ENCODE results near the gene VEPH1. TPM values are rescaled to one million over a fixed set of nuclear protein-coding genes. Genes with fewer than 3 reads are reported as not detected.

Gene VEPH1
- total RNA-seq, 5 donors from 2014 or later (not counting 1 experiment from before 2014, with no cell fraction given) = 0.33 to 0.67 (median 0.35) TPM; not detected in 2

GRCh38 chr3:157255797-157256196, 247.4 kb downstream of the VEPH1 start:
- Histone ChIP-seq H3K36me3 (ENCODE audit: control insufficient read depth in 2 of 2, extremely low read depth in 1 of 2, insufficient read depth in 1 of 2, low read length in 1 of 2) (no peaks in the 10 kb centered on the region), H3K27ac (ENCODE audit: low read length) (no peak overlapping the region), H3K4me3 (ENCODE audit: control insufficient read depth in 1 of 2, extremely low read depth in 1 of 2, low read length in 1 of 2) (no peak overlapping the region), H3K4me1 (ENCODE audit: control insufficient read depth in 1 of 2, extremely low read depth in 1 of 2, insufficient read depth in 2 of 2, low read length in 2 of 2) (no peaks in the 10 kb centered on the region), H3K9me3 (no peaks in the 10 kb centered on the region), H3K27me3 (replicated peaks in 1 of 2; ENCODE audit: control insufficient read depth in 2 of 2, extremely low read depth in 1 of 2, insufficient read depth in 2 of 2, low read length in 1 of 2) (no peaks in the 10 kb centered on the region)
- no peaks in the 10 kb centered on the region for H3K9me3 Mint-ChIP-seq
- no peak for ATAC-seq (replicated peaks in 1 of 4)
- DNase-seq = no peak
- peaks cover 17% of the 10 kb centered on the region for H3K36me3 Mint-ChIP-seq
- ChIA-PET CTCF (no interaction called here), POLR2A (no interaction called here)
- no peak overlapping the region for H3K27ac Mint-ChIP-seq
- no peaks in the 10 kb centered on the region for H3K4me1 Mint-ChIP-seq
- H3K4me3 Mint-ChIP-seq = no peak overlapping the region
- no peaks in the 10 kb centered on the region for H3K27me3 Mint-ChIP-seq
- WGBS (ENCODE audit: insufficient coverage) = 20% methylated on average over 1 of the region's 1 CpG

GRCh38 chr3:157251685-157252084, 251.5 kb downstream of the VEPH1 start:
- H3K36me3 ChIP-seq (ENCODE audit: control insufficient read depth in 2 of 2, extremely low read depth in 1 of 2, insufficient read depth in 1 of 2, low read length in 1 of 2) = no peaks in the 10 kb centered on the region
- no peaks in the 10 kb centered on the region for H3K27me3 ChIP-seq (replicated peaks in 1 of 2; ENCODE audit: control insufficient read depth in 2 of 2, extremely low read depth in 1 of 2, insufficient read depth in 2 of 2, low read length in 1 of 2)
- no peaks in the 10 kb centered on the region for H3K27me3 Mint-ChIP-seq
- H3K36me3 Mint-ChIP-seq = peaks cover 15% of the 10 kb centered on the region
- H3K27ac Mint-ChIP-seq = no peak overlapping the region
- no peak for ATAC-seq (replicated peaks in 1 of 4)
- WGBS (ENCODE audit: insufficient coverage) = 86% methylated on average over 1 of the region's 3 CpGs
- no peaks in the 10 kb centered on the region for H3K9me3 Mint-ChIP-seq
- no peak overlapping the region for H3K4me3 Mint-ChIP-seq
- POLR2A ChIA-PET = no interaction called here
- CTCF ChIA-PET = no interaction called here
- DNase-seq = no peak
- no peaks in the 10 kb centered on the region for H3K4me1 ChIP-seq (ENCODE audit: control insufficient read depth in 1 of 2, extremely low read depth in 1 of 2, insufficient read depth in 2 of 2, low read length in 2 of 2)
- peaks cover 4 to 9% (median 7%) of the 10 kb centered on the region in 3 donors for H3K4me1 Mint-ChIP-seq
- no peak overlapping the region for H3K27ac ChIP-seq (ENCODE audit: low read length)
- H3K9me3 ChIP-seq = no peaks in the 10 kb centered on the region
- no peak overlapping the region for H3K4me3 ChIP-seq (ENCODE audit: control insufficient read depth in 1 of 2, extremely low read depth in 1 of 2, low read length in 1 of 2)

DNA sequence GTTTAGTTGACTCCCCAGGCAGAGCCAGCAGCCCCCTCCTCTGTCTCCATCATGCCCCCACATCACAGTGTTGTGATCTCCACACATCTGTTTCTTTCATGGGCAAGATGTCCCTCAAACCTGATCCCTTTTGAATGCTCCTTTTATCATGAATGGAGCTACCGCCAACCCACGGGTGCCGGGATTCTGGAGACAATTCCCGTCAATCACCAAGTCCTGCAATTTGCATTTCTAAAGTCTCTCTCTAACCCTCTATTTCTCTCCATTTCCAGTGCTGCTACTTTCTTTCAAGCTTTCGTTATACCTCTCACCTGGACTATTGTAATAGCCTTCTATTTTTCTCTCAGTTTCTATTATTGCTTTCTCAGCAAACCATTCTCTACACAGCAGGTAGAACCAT, 253.6 kb downstream of the VEPH1 start:
- no peak for ATAC-seq (replicated peaks in 1 of 4)
- Histone ChIP-seq H3K4me1 (ENCODE audit: control insufficient read depth in 1 of 2, extremely low read depth in 1 of 2, insufficient read depth in 2 of 2, low read length in 2 of 2) (no peaks in the 10 kb centered on the region), H3K4me3 (ENCODE audit: control insufficient read depth in 1 of 2, extremely low read depth in 1 of 2, low read length in 1 of 2) (no peak overlapping the region), H3K9me3 (no peaks in the 10 kb centered on the region), H3K36me3 (ENCODE audit: control insufficient read depth in 2 of 2, extremely low read depth in 1 of 2, insufficient read depth in 1 of 2, low read length in 1 of 2) (no peaks in the 10 kb centered on the region), H3K27ac (ENCODE audit: low read length) (no peak overlapping the region), H3K27me3 (replicated peaks in 1 of 2; ENCODE audit: control insufficient read depth in 2 of 2, extremely low read depth in 1 of 2, insufficient read depth in 2 of 2, low read length in 1 of 2) (no peaks in the 10 kb centered on the region)
- Mint-ChIP-seq H3K9me3 (no peaks in the 10 kb centered on the region), H3K27me3 (no peaks in the 10 kb centered on the region), H3K36me3 (peaks cover 8% of the 10 kb centered on the region), H3K4me1 (peaks cover 4 to 12% (median 7%) of the 10 kb centered on the region in 3 donors), H3K4me3 (no peak overlapping the region), H3K27ac (no peak overlapping the region)
- CTCF ChIA-PET = no interaction called here
- POLR2A ChIA-PET = interaction anchor here in 1 of 2 donors (0.7 kb wide), 1 partner anchor 10 kb away, joined by 3 read pairs; no protein-coding TSS in a partner anchor
- WGBS (ENCODE audit: insufficient coverage) = 93% methylated on average over 5 of the region's 5 CpGs
- no peak for DNase-seq

DNA sequence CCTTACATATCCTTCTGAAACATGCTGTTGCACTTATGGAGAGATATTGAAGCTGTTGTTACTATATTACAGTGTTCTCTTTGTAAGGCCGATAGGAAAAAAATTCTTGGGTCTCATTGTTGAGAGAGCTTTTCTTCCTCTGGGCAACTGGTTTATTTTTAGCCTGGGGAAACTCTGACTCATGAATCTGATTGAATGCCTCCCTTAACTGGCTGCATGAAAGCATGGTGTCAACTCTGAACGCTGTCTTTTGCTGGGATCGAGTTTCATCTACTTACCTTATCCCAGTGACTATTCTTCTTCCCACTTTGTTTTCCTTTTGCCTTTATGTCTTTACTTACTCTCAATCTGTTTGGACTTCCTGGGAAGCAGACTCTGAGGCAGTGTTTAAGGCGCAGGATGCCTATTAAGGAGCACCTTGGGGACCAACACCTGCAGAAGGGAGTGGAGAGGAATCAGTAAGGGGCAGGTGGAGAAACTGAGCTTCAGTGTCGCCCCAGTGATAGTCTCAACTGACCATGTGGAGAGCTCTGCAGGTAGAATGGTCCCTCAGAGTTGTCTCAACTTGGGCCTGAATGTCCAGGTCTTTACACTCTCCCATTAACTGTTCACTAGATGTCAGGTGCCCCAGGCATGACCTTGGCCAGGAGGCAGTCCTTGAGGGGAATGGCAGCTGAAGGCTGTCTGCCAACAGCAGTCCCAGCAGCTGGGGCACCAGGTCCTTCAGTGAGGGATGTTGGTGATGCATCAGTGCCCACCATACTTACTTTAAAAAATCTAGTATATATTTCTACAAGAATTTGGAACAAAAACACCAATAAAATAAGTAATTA, 254.4 kb downstream of the VEPH1 start:
- no peaks in the 10 kb centered on the region for H3K36me3 ChIP-seq (ENCODE audit: control insufficient read depth in 2 of 2, extremely low read depth in 1 of 2, insufficient read depth in 1 of 2, low read length in 1 of 2)
- no peak overlapping the region for H3K27ac ChIP-seq (ENCODE audit: low read length)
- H3K4me3 ChIP-seq (ENCODE audit: control insufficient read depth in 1 of 2, extremely low read depth in 1 of 2, low read length in 1 of 2) = no peak overlapping the region
- H3K4me3 Mint-ChIP-seq = no peak overlapping the region
- no peaks in the 10 kb centered on the region for H3K9me3 Mint-ChIP-seq
- peaks cover 5% of the 10 kb centered on the region for H3K36me3 Mint-ChIP-seq
- no peaks in the 10 kb centered on the region for H3K9me3 ChIP-seq
- peaks cover 4 to 12% (median 7%) of the 10 kb centered on the region in 3 donors for H3K4me1 Mint-ChIP-seq
- no peaks in the 10 kb centered on the region for H3K4me1 ChIP-seq (ENCODE audit: control insufficient read depth in 1 of 2, extremely low read depth in 1 of 2, insufficient read depth in 2 of 2, low read length in 2 of 2)
- POLR2A ChIA-PET = interaction anchor here in 1 of 2 donors (0.5 kb wide), 1 partner anchor 1056 kb away, joined by 3 read pairs; no protein-coding TSS in a partner anchor
- CTCF ChIA-PET = no interaction called here
- no peak overlapping the region for H3K27ac Mint-ChIP-seq
- no peaks in the 10 kb centered on the region for H3K27me3 ChIP-seq (replicated peaks in 1 of 2; ENCODE audit: control insufficient read depth in 2 of 2, extremely low read depth in 1 of 2, insufficient read depth in 2 of 2, low read length in 1 of 2)
- ATAC-seq (replicated peaks in 1 of 4) = no peak
- WGBS (ENCODE audit: insufficient coverage) = 52% methylated on average over 2 of the region's 5 CpGs
- H3K27me3 Mint-ChIP-seq = no peaks in the 10 kb centered on the region
- DNase-seq = no peak

GRCh38 chr3:157247391-157247790, 255.8 kb downstream of the VEPH1 start:
- Histone ChIP-seq H3K27ac (ENCODE audit: low read length) (no peak overlapping the region), H3K36me3 (ENCODE audit: control insufficient read depth in 2 of 2, extremely low read depth in 1 of 2, insufficient read depth in 1 of 2, low read length in 1 of 2) (no peaks in the 10 kb centered on the region), H3K4me3 (ENCODE audit: control insufficient read depth in 1 of 2, extremely low read depth in 1 of 2, low read length in 1 of 2) (no peak overlapping the region), H3K4me1 (ENCODE audit: control insufficient read depth in 1 of 2, extremely low read depth in 1 of 2, insufficient read depth in 2 of 2, low read length in 2 of 2) (no peaks in the 10 kb centered on the region), H3K27me3 (replicated peaks in 1 of 2; ENCODE audit: control insufficient read depth in 2 of 2, extremely low read depth in 1 of 2, insufficient read depth in 2 of 2, low read length in 1 of 2) (no peaks in the 10 kb centered on the region), H3K9me3 (no peaks in the 10 kb centered on the region)
- H3K4me1 Mint-ChIP-seq = peaks cover 4 to 12% (median 7%) of the 10 kb centered on the region in 3 donors
- no peaks in the 10 kb centered on the region for H3K9me3 Mint-ChIP-seq
- ChIA-PET POLR2A (no interaction called here), CTCF (no interaction called here)
- no peaks in the 10 kb centered on the region for H3K27me3 Mint-ChIP-seq
- no peak overlapping the region for H3K4me3 Mint-ChIP-seq
- peak overlapping the region in 1 of 2 donors; percentile 22 for H3K27ac Mint-ChIP-seq
- DNase-seq (no peak), ATAC-seq (replicated peaks in 1 of 4) (no peak)
- H3K36me3 Mint-ChIP-seq = peaks cover 8% of the 10 kb centered on the region
- no CpG with 5 or more reads among the region's 1 CpG for WGBS (ENCODE audit: insufficient coverage)

- WGBS (ENCODE audit: insufficient coverage) = no CpG with 5 or more reads among the region's 1 CpG
- H3K4me3 ChIP-seq (ENCODE audit: control insufficient read depth in 1 of 2, extremely low read depth in 1 of 2, low read length in 1 of 2) = no peak overlapping the region
- POLR2A ChIA-PET = no interaction called here
- DNase-seq = no peak
- no peaks in the 10 kb centered on the region for H3K36me3 ChIP-seq (ENCODE audit: control insufficient read depth in 2 of 2, extremely low read depth in 1 of 2, insufficient read depth in 1 of 2, low read length in 1 of 2)
- no peaks in the 10 kb centered on the region for H3K27me3 ChIP-seq (replicated peaks in 1 of 2; ENCODE audit: control insufficient read depth in 2 of 2, extremely low read depth in 1 of 2, insufficient read depth in 2 of 2, low read length in 1 of 2)
- peaks cover 3% of the 10 kb centered on the region for H3K36me3 Mint-ChIP-seq
- no peaks in the 10 kb centered on the region for H3K9me3 Mint-ChIP-seq
- CTCF ChIA-PET = interaction anchor here in 1 of 2 donors (0.5 kb wide), 1 partner anchor 44 kb away, joined by 3 read pairs; no protein-coding TSS in a partner anchor
- peaks cover 9 to 12% (median 10%) of the 10 kb centered on the region in 3 donors for H3K4me1 Mint-ChIP-seq
- no peak overlapping the region for H3K4me3 Mint-ChIP-seq
- no peaks in the 10 kb centered on the region for H3K9me3 ChIP-seq
- no peak for ATAC-seq (replicated peaks in 1 of 4)
- H3K4me1 ChIP-seq (ENCODE audit: control insufficient read depth in 1 of 2, extremely low read depth in 1 of 2, insufficient read depth in 2 of 2, low read length in 2 of 2) = no peaks in the 10 kb centered on the region
- no peaks in the 10 kb centered on the region for H3K27me3 Mint-ChIP-seq
- no peak overlapping the region for H3K27ac Mint-ChIP-seq
- no peak overlapping the region for H3K27ac ChIP-seq (ENCODE audit: low read length)
Measured at GRCh38 chr3:157242836-157243235, 260.4 kb downstream of the VEPH1 start.
